Fibroblast of lung (primary cell): ENCODE results near the gene EEPD1. TPM values are rescaled to one million over a fixed set of nuclear protein-coding genes. Genes with fewer than 3 reads are reported as not detected.

ENCODE experiments used
- DNase-seq, 2 donors: peaks; one replicate each; pipeline versions ENCODE4 v3.0.0 to v3.0.0-alpha.2; 2010; ENCODE audit warnings: low read depth in 2 of 2
- H2AFZ ChIP-seq: 2 replicates; pipeline ENCODE4 v1.5.1; 2012; ENCODE audit warnings: low read length, control low read depth, inconsistent platforms
- H3K27ac ChIP-seq: 2 replicates; pipeline ENCODE4 v1.5.1; 2011; ENCODE audit warnings: low read length, control low read depth; ENCODE audit not compliant: insufficient read depth
- H3K27me3 ChIP-seq: 2 replicates; pipeline ENCODE4 v1.5.1; 2011; ENCODE audit warnings: mild to moderate bottlenecking, low read length; ENCODE audit not compliant: control insufficient read depth, insufficient read depth
- H3K36me3 ChIP-seq: 2 replicates; pipeline ENCODE4 v1.5.1; 2011; ENCODE audit warnings: low read length; ENCODE audit not compliant: control insufficient read depth, insufficient read depth
- H3K4me1 ChIP-seq: 2 replicates; pipeline ENCODE4 v1.5.1; 2011; ENCODE audit warnings: low read length; ENCODE audit not compliant: control insufficient read depth, insufficient read depth; ENCODE audit errors: extremely low read depth
- H3K4me2 ChIP-seq: 2 replicates; pipeline ENCODE4 v1.5.1; 2011; ENCODE audit warnings: low read length, control low read depth; ENCODE audit not compliant: insufficient read depth; ENCODE audit errors: extremely low read depth
- H3K4me3 ChIP-seq, 4 experiments: fragments of 200-600 bp in 1 of 4; sonication (generic) in 1 of 4; replicated peaks in 1 of 4; 2 replicates each; pipeline ENCODE4 v1.5.1; 2011 to 2016; ENCODE audit warnings: low read length in 4 of 4, low read depth in 3 of 4, mild to moderate bottlenecking in 3 of 4, control low read depth in 2 of 4, inconsistent platforms in 1 of 4, mixed read lengths in 1 of 4; ENCODE audit not compliant: insufficient read depth in 1 of 4; ENCODE audit errors: control extremely low read depth in 1 of 4
- H3K79me2 ChIP-seq: 2 replicates; pipeline ENCODE4 v1.5.1; 2012; ENCODE audit warnings: mild to moderate bottlenecking, low read length, inconsistent platforms; ENCODE audit not compliant: control insufficient read depth, insufficient read depth
- H3K9ac ChIP-seq: 2 replicates; pipeline ENCODE4 v1.5.1; 2011; ENCODE audit warnings: mild to moderate bottlenecking, low read length, control low read depth; ENCODE audit not compliant: insufficient read depth
- H3K9me3 ChIP-seq: 2 replicates; pipeline ENCODE4 v1.5.1; 2012; ENCODE audit warnings: low read depth, low read length; ENCODE audit not compliant: control insufficient read depth, insufficient read depth
- H4K20me1 ChIP-seq: 2 replicates; pipeline ENCODE4 v1.5.1; 2011; ENCODE audit warnings: low read length; ENCODE audit not compliant: control insufficient read depth, insufficient read depth; ENCODE audit errors: extremely low read depth
- CTCF ChIP-seq, 2 donors: IDR thresholded peaks in 1 of 2; conservative IDR thresholded peaks in 1 of 2; 1 replicate in 1 of 2; 2 replicates in 1 of 2; pipeline ENCODE4 v1.5.1; 2011 to 2012; ENCODE audit warnings: low read length in 2 of 2, control low read depth in 1 of 2, inconsistent platforms in 1 of 2, low read depth in 1 of 2, mild to moderate bottlenecking in 1 of 2
- EZH2 ChIP-seq: IDR thresholded peaks from 2 replicates; pipeline ENCODE4 v1.5.1; 2012; ENCODE audit warnings: low read length, control low read depth, mild to moderate bottlenecking; ENCODE audit errors: missing control alignments
- polyA plus RNA-seq, 2 donors: library from polyadenylated mRNA; depleted of rRNA in 1 of 2; stranded (reverse) in 1 of 2; unstranded in 1 of 2; fragments of >200 nt; gene quantifications; 2 replicates each; pipeline ENCODE4 v1.2.1, GENCODE V29; 2011 to 2012; ENCODE audit warnings: missing spikeins in 1 of 2
- total RNA-seq: library from RNA; depleted of rRNA; stranded (reverse); fragments of >200 nt; gene quantifications from 2 replicates; pipeline ENCODE4 v1.2.1, GENCODE V29; 2014

EEPD1 gene
- total and polyA plus RNA-seq, 2 donors (not counting 1 experiment from before 2014, with no cell fraction given) = 8.4 to 15.9 TPM

- H3K36me3 ChIP-seq = no peaks in the 10 kb centered on the region
- H3K9ac ChIP-seq = no peak overlapping the region
- H3K79me2 ChIP-seq = no peaks in the 10 kb centered on the region
- no peaks in the 10 kb centered on the region for H3K9me3 ChIP-seq
- no peak overlapping the region for H3K27ac ChIP-seq
- no peaks in the 10 kb centered on the region for H3K27me3 ChIP-seq
- no peak overlapping the region for H3K4me3 ChIP-seq
- peaks cover 7% of the 10 kb centered on the region for H3K4me1 ChIP-seq
- H2AFZ ChIP-seq = no peak overlapping the region
- no peak for DNase-seq
- TF ChIP-seq EZH2 (no peak), CTCF (conservative IDR thresholded peaks at IDR 0.05 in 1 of 2, IDR thresholded peaks at IDR 0.05 in 1 of 2; ENCODE audit: low read depth in 1 of 2, low read length in 2 of 2) (no peak)
- no peaks in the 10 kb centered on the region for H4K20me1 ChIP-seq
- H3K4me2 ChIP-seq = no peak overlapping the region
Measured at GRCh38 chr7:36217961-36218284, 64.9 kb downstream of the EEPD1 start.

GRCh38 chr7:36219429-36219828, 66.4 kb downstream of the EEPD1 start:
- H3K4me2 ChIP-seq = no peak overlapping the region
- H3K4me3 ChIP-seq = no peak overlapping the region
- no peaks in the 10 kb centered on the region for H4K20me1 ChIP-seq
- H3K4me1 ChIP-seq = peaks cover 7% of the 10 kb centered on the region
- no peaks in the 10 kb centered on the region for H3K9me3 ChIP-seq
- no peak overlapping the region for H2AFZ ChIP-seq
- H3K36me3 ChIP-seq = no peaks in the 10 kb centered on the region
- H3K27me3 ChIP-seq = no peaks in the 10 kb centered on the region
- no peak for DNase-seq
- no peak overlapping the region for H3K9ac ChIP-seq
- no peaks in the 10 kb centered on the region for H3K79me2 ChIP-seq
- no peak overlapping the region for H3K27ac ChIP-seq
- no peak for TF ChIP-seq EZH2
- no peak for TF ChIP-seq CTCF (conservative IDR thresholded peaks at IDR 0.05 in 1 of 2, IDR thresholded peaks at IDR 0.05 in 1 of 2; ENCODE audit: low read depth in 1 of 2, low read length in 2 of 2)

- no peaks in the 10 kb centered on the region for H3K79me2 ChIP-seq
- no peak overlapping the region for H3K4me2 ChIP-seq
- H3K36me3 ChIP-seq = no peaks in the 10 kb centered on the region
- H4K20me1 ChIP-seq = no peaks in the 10 kb centered on the region
- TF ChIP-seq EZH2 = no peak
- no peak for TF ChIP-seq CTCF (conservative IDR thresholded peaks at IDR 0.05 in 1 of 2, IDR thresholded peaks at IDR 0.05 in 1 of 2; ENCODE audit: low read depth in 1 of 2, low read length in 2 of 2)
- no peaks in the 10 kb centered on the region for H3K27me3 ChIP-seq
- H3K4me1 ChIP-seq = peaks cover 4% of the 10 kb centered on the region
- no peak overlapping the region for H2AFZ ChIP-seq
- no peak for DNase-seq
- H3K4me3 ChIP-seq = no peak overlapping the region
- no peaks in the 10 kb centered on the region for H3K9me3 ChIP-seq
- H3K27ac ChIP-seq = no peak overlapping the region
- no peak overlapping the region for H3K9ac ChIP-seq
Measured at GRCh38 chr7:36223851-36224250, 70.8 kb downstream of the EEPD1 start.
